PC-9 (cell line): ENCODE measurements around the gene FAM162B. TPM values are rescaled to one million over a fixed set of nuclear protein-coding genes. Genes with fewer than 3 reads are reported as not detected.

ENCODE experiments used
- BruUV-seq: library from RNA; stranded (reverse); fragments of 400-500 nt; replicated peaks from 2 replicates; lab custom pipeline; 2021; lab: Mats Ljungman, UMichigan
- CTCF ChIA-PET: fragments of 300-600 bp; sonication (Branson Sonifier 250); formaldehyde crosslinking; loops from one replicate; lab custom pipeline; 2022; ENCODE audit warnings: antibody characterized with exemption; lab: Charles Lee
- POLR2A ChIA-PET: fragments of 300-600 bp; sonication (Branson Sonifier 250); formaldehyde crosslinking; loops from one replicate; lab custom pipeline; 2022; ENCODE audit warnings: antibody characterized with exemption; ENCODE audit not compliant: unreplicated experiment; lab: Charles Lee
- DNase-seq, 2 experiments: peaks; one replicate each; pipeline versions ENCODE4 v3.0.0 to v3.0.0-alpha.2; 2015 to 2022; ENCODE audit warnings: mixed read lengths in 1 of 2
- H2AFZ ChIP-seq: fragments of 200-600 bp; sonication (generic); 2 replicates; pipeline ENCODE4 v1.8.1; 2017; ENCODE audit warnings: antibody characterized with exemption
- H3F3A ChIP-seq: fragments of 200-600 bp; sonication (generic); 2 replicates; pipeline ENCODE4 v1.8.1; 2017; ENCODE audit warnings: antibody characterized with exemption, mild to moderate bottlenecking, low read depth; ENCODE audit not compliant: insufficient read depth
- H3K27ac ChIP-seq: fragments of 200-600 bp; sonication (generic); 2 replicates; pipeline ENCODE4 v1.6.1; 2016; ENCODE audit warnings: mixed run types
- H3K27me3 ChIP-seq: fragments of 200-600 bp; sonication (generic); 2 replicates; pipeline ENCODE4 v1.6.1; 2016; ENCODE audit warnings: low read depth, mixed run types; ENCODE audit not compliant: insufficient read depth
- H3K36me3 ChIP-seq: fragments of 200-600 bp; sonication (generic); 2 replicates; pipeline ENCODE4 v1.6.1; 2016; ENCODE audit warnings: low read depth, mixed run types
- H3K4me1 ChIP-seq: fragments of 200-600 bp; sonication (generic); replicated peaks from 2 replicates; pipeline ENCODE4 v1.6.1; 2016; ENCODE audit warnings: mixed run types; ENCODE audit not compliant: insufficient read depth
- H3K4me2 ChIP-seq: fragments of 200-600 bp; sonication (generic); 2 replicates; pipeline ENCODE4 v1.6.1; 2017; ENCODE audit warnings: mixed run types
- H3K4me3 ChIP-seq: fragments of 200-600 bp; sonication (generic); 2 replicates; pipeline ENCODE4 v1.6.1; 2016; ENCODE audit warnings: mixed run types
- H3K79me2 ChIP-seq: fragments of 200-600 bp; sonication (generic); 2 replicates; pipeline ENCODE4 v1.6.1; 2017; ENCODE audit warnings: low read depth, mixed run types
- H3K9me2 ChIP-seq: fragments of 200-600 bp; sonication (generic); 2 replicates; pipeline ENCODE4 v1.8.1; 2017; ENCODE audit warnings: mild to moderate bottlenecking; ENCODE audit not compliant: insufficient read depth
- H3K9me3 ChIP-seq: fragments of 200-600 bp; sonication (generic); 2 replicates; pipeline ENCODE4 v1.8.1; 2016; ENCODE audit warnings: low read depth; ENCODE audit not compliant: insufficient read depth
- H4K20me1 ChIP-seq: fragments of 200-600 bp; sonication (generic); 2 replicates; pipeline ENCODE4 v1.8.1; 2017; ENCODE audit not compliant: insufficient read depth
- CTCF ChIP-seq: fragments of 200-600 bp; sonication (generic); conservative IDR thresholded peaks from 2 replicates; pipeline ENCODE4 v1.6.1; 2017; ENCODE audit warnings: mixed run types, antibody characterized with exemption, mild to moderate bottlenecking, moderate library complexity
- EZH2 ChIP-seq: fragments of 200-600 bp; sonication (generic); IDR thresholded peaks from 2 replicates; pipeline ENCODE4 v1.8.0; 2017; ENCODE audit warnings: antibody characterized with exemption, low read depth
- intact Hi-C: fragments of 100-400 bp; cut with micrococcal nuclease; formaldehyde crosslinking; loops from one replicate; pipeline ENCODE4 v1.10.0; 2022; ENCODE audit not compliant: unreplicated experiment
- total RNA-seq: library from RNA; stranded (reverse); gene quantifications from 2 replicates; pipeline ENCODE4 v1.2.3, GENCODE V29; 2021

Gene FAM162B
- total RNA-seq, 1 experiment from 2014 or later: not detected

GRCh38 chr6:116737004-116737403 is 28.5 kb downstream of the FAM162B start:
- ChIA-PET POLR2A (no interaction called here), CTCF (no interaction called here)
- Histone ChIP-seq H3K9me3 (peaks cover 8% of the 10 kb centered on the region), H3K4me1 (no peaks in the 10 kb centered on the region), H3K4me3 (no peak overlapping the region), H3K36me3 (peaks cover 18% of the 10 kb centered on the region), H3K9me2 (no peaks in the 10 kb centered on the region), H3F3A (no peaks in the 10 kb centered on the region), H3K4me2 (no peak overlapping the region), H4K20me1 (no peaks in the 10 kb centered on the region), H3K27ac (no peak overlapping the region), H3K79me2 (no peaks in the 10 kb centered on the region), H3K27me3 (no peaks in the 10 kb centered on the region), H2AFZ (no peak overlapping the region)
- BruUV-seq: no TSS peak
- intact Hi-C loops: no loop called here
- TF ChIP-seq CTCF (no peak), EZH2 (no peak)
- no peak for DNase-seq

GRCh38 chr6:116730513-116730912 is 35.0 kb downstream of the FAM162B start:
- H3K36me3 ChIP-seq: peaks cover 34% of the 10 kb centered on the region
- H3F3A ChIP-seq: peaks cover 7% of the 10 kb centered on the region; the same call in 1 of the 2 replicates
- H3K27me3 ChIP-seq: no peaks in the 10 kb centered on the region
- H3K27ac ChIP-seq: no peak overlapping the region
- H2AFZ ChIP-seq: no peak overlapping the region
- H3K4me3 ChIP-seq: no peak overlapping the region
- no TSS peak for BruUV-seq
- no peaks in the 10 kb centered on the region for H3K79me2 ChIP-seq
- ChIA-PET POLR2A (no interaction called here), CTCF (no interaction called here)
- H3K9me2 ChIP-seq: no peaks in the 10 kb centered on the region
- intact Hi-C loops: no loop called here
- TF ChIP-seq EZH2 (no peak), CTCF (no peak)
- no peaks in the 10 kb centered on the region for H3K4me1 ChIP-seq
- no peaks in the 10 kb centered on the region for H3K9me3 ChIP-seq
- DNase-seq: no peak
- H3K4me2 ChIP-seq: no peak overlapping the region
- no peaks in the 10 kb centered on the region for H4K20me1 ChIP-seq

GRCh38 chr6:116726947-116727346 is 38.6 kb downstream of the FAM162B start:
- Histone ChIP-seq H3K9me2 (no peaks in the 10 kb centered on the region), H3K36me3 (peaks cover 30% of the 10 kb centered on the region), H3K79me2 (no peaks in the 10 kb centered on the region), H3K4me3 (no peak overlapping the region), H3F3A (peaks cover 12% of the 10 kb centered on the region; the same call in 1 of the 2 replicates), H3K27ac (no peak overlapping the region), H3K9me3 (no peaks in the 10 kb centered on the region), H2AFZ (no peak overlapping the region), H3K27me3 (no peaks in the 10 kb centered on the region), H3K4me1 (no peaks in the 10 kb centered on the region), H4K20me1 (no peaks in the 10 kb centered on the region), H3K4me2 (no peak overlapping the region)
- CTCF ChIA-PET: no interaction called here
- intact Hi-C loops: no loop called here
- TF ChIP-seq EZH2 (no peak), CTCF (no peak)
- no TSS peak for BruUV-seq
- POLR2A ChIA-PET: no interaction called here
- DNase-seq: no peak
